Measurements from ENCODE around the gene DENND6B.

Gene DENND6B

DNA sequence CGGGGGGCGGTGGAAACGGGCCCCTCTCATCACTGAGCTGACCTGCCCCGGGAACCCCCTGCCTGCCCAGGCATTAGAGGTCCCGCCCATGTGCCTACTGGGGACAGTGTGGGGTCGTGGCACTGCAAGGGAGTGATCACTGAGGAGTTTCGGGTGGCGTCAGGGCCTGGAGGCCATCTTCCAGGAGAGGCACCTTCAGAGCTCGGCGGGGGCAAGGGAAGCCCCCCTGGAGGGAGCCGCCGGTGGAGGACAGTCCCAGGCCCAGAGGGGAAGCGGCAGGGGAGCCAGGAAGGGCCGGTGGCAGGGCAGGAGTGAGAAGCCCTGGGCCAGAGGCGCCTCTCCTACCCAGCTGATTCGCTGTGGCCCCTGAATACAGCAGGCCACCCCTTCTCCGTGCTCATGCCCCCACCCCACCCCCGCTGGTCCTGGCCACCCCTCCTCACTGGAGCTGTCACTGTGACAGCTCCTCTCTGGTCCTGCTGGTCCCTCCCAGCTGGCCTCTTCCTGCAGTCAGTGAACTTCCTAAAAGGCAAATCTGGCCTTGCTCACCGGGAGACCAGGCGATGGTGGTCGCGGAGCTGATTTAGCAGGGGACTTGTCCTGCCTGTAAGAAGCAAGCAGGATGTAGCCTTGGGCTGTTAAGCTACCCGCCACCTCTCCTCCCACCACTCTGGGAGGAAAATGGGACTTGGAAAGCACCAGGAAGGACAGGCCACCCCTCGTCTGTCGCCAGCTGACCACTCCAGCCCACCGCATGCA is 54.6 kb downstream of the DENND6B start:
- no peaks in the 10 kb centered on the region for H3K9me3 Mint-ChIP-seq
- no peak overlapping the region for H3K27ac Mint-ChIP-seq
- H3K4me3 Mint-ChIP-seq: no peak overlapping the region
- peaks cover 4% of the 10 kb centered on the region for H3K27me3 Mint-ChIP-seq
- no peaks in the 10 kb centered on the region for H3K36me3 Mint-ChIP-seq (ENCODE audit: low read depth)
- peaks cover 17% of the 10 kb centered on the region for H3K4me1 Mint-ChIP-seq (ENCODE audit: low read depth)

DNA sequence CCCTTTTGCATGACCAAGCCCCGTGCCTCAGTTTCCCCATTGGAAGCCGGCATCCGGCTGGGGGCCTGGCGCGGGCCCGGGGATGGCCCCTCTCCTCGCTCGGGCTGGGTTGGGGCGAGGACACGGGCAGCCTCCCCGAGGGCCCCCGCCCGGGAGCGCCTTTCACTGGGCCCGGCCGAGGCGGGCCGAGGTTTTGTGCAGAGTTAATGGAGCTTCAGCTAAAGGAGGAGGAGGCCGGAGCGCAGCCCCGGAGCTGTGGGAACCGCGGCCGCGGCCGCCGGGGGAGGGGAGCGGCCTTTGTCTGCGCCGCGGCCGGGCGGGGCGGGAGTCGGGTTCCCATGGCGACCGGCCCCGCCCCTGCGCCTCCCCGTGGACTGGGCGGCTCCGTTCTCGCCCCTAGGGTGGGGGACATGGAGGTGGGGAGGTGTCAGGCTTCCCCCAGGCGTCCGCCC is 55.3 kb downstream of the DENND6B start:
- peaks cover 4% of the 10 kb centered on the region for H3K27me3 Mint-ChIP-seq
- H3K9me3 Mint-ChIP-seq: no peaks in the 10 kb centered on the region
- peaks cover 17% of the 10 kb centered on the region for H3K4me1 Mint-ChIP-seq (ENCODE audit: low read depth)
- H3K36me3 Mint-ChIP-seq (ENCODE audit: low read depth): no peaks in the 10 kb centered on the region
- no peak overlapping the region for H3K27ac Mint-ChIP-seq
- no peak overlapping the region for H3K4me3 Mint-ChIP-seq

DNA sequence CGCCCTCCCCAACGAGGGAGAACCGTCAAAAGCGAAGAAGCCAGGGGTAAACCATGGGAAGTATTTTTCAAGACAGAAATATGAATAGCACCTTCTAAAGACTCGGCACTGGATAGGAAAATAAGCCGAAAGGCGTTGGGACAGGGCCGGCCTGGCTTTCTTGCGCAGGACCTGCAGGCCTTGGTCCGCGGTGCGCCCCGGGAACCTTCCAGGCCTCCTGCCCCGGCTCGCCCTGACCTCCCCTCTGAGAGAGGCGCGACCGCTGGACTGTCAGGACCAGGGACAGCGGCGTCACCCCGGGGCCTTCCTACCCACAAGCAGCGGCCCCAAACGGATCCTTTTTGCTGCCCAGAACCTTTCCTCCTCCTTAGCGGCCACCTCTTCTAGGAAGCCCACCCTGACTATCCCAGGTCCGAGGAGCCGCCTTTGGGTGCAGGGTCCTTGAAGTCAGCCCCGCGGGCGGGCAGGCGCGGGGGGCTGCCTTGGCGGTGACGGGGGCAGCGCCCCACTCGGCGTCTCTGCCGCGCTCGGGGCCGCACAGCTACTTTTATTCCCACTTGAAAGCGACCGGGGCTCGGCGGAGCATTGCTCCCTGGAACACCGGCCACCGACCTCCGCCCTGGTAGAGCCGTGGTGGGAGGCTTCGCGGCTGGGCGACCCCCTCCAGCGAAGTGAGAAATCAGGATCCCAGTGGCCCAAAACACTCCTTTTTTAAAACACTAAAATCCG is 56.0 kb downstream of the DENND6B start:
- H3K27ac Mint-ChIP-seq: no peak overlapping the region
- H3K9me3 Mint-ChIP-seq: no peaks in the 10 kb centered on the region
- peaks cover 4% of the 10 kb centered on the region for H3K27me3 Mint-ChIP-seq
- peak overlapping the region; percentile 70 for H3K4me3 Mint-ChIP-seq
- H3K4me1 Mint-ChIP-seq (ENCODE audit: low read depth): peaks cover 17% of the 10 kb centered on the region
- H3K36me3 Mint-ChIP-seq (ENCODE audit: low read depth): no peaks in the 10 kb centered on the region

DNA sequence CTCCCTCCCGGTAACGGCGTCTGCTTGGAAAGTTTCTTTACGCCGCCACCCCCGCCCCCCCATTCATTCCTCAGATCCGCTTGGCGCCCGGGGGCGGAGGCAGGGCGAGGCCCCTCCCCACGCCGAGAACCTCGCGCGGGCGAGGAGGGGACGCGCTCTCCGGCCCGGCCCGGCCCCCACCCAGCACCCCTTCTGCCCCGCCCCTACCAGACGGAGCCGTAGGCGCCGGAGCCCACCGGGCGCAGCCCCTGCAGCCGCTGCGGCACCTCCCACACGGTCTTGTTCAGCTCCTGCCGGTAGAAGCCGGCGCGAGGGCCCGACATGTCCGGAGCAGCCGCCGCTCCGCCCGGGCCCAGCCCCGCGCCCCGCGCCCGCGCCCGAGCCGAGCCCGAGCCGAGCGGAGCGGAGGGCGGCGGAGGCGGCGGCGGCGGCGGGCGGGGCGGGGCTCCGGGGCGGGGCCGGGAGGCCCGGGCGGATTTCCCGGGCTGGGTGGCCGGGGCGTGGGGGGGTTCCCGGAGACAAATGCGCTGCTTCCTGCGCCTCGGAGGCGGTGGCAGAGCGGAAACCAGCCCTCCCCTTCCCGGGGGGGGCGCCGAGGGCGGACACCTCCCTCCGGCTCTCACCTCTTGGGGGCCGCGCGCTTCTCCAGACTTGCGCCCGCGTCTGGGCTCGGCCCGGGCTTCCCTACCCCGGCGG is 56.7 kb downstream of the DENND6B start, which contains the start of gene MAPK11:
TSS of gene MAPK11 (minus strand) at position 411 of the 696 bp plus-strand sequence. CDS start at position 323, 88 bp downstream.
- H3K27ac Mint-ChIP-seq: no peak within 1 kb of the TSS

DNA sequence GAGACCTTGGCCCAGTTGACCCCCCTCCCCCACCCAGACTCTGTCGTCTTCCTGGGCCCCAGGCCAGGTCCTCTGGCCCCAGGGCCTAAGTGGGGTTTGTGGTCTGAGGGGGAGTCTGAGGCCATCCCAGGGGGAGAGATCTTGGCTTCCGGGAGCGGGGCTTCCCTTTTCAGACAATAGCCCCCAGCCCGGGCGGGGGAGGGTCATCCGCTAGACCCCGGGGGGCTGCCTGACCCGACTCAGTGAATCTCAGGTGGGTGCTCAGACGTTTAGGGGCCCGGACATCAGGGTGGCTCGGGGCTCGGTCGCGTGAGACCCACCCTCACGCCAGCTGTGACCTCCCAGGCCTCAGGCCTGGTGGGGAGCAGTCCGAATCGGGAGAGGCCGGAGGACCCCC is 57.2 kb downstream of the DENND6B start:
- H3K4me3 Mint-ChIP-seq: peak overlapping the region; percentile 43
- peaks cover 17% of the 10 kb centered on the region for H3K4me1 Mint-ChIP-seq (ENCODE audit: low read depth)
- no peaks in the 10 kb centered on the region for H3K36me3 Mint-ChIP-seq (ENCODE audit: low read depth)
- H3K27ac Mint-ChIP-seq: no peak overlapping the region
- H3K9me3 Mint-ChIP-seq: no peaks in the 10 kb centered on the region
- peaks cover 4% of the 10 kb centered on the region for H3K27me3 Mint-ChIP-seq

More for the DNA sequence above, 56.7 kb downstream of the DENND6B start, which contains the start of gene MAPK11:
- Mint-ChIP-seq H3K4me1 (ENCODE audit: low read depth) (peaks cover 17% of the 10 kb centered on the region), H3K4me3 (peak within 1 kb of the TSS; percentile 70), H3K27me3 (peaks cover 4% of the 10 kb centered on the region), H3K36me3 (ENCODE audit: low read depth) (no peaks in the 10 kb centered on the region), H3K9me3 (no peaks in the 10 kb centered on the region)

DNA sequence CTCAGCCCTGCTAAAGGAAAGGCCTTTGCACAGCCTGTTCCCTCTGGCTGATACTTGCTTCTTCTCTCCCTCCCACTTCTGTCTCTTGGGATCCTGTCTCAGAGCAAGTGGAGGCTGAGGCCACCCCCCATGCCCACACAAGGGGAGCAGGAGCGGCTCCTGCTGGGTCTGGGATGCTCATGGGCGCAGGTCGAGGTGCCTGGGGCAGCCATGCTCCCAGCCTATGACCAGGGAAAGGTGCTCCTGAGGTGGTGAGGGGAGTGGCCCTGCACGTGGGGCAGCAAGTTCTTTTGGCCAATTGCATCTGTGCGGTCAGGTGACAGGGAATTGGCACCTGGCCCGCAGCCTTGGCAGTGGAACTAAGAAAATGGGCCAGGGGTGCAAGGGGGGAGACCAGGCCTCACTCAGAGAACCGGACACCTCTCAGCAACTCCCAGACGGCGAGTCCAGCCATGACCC is 58.1 kb downstream of the DENND6B start:
- H3K27me3 Mint-ChIP-seq: no peaks in the 10 kb centered on the region
- peak overlapping the region; percentile 7 for H3K4me3 Mint-ChIP-seq

DNA sequence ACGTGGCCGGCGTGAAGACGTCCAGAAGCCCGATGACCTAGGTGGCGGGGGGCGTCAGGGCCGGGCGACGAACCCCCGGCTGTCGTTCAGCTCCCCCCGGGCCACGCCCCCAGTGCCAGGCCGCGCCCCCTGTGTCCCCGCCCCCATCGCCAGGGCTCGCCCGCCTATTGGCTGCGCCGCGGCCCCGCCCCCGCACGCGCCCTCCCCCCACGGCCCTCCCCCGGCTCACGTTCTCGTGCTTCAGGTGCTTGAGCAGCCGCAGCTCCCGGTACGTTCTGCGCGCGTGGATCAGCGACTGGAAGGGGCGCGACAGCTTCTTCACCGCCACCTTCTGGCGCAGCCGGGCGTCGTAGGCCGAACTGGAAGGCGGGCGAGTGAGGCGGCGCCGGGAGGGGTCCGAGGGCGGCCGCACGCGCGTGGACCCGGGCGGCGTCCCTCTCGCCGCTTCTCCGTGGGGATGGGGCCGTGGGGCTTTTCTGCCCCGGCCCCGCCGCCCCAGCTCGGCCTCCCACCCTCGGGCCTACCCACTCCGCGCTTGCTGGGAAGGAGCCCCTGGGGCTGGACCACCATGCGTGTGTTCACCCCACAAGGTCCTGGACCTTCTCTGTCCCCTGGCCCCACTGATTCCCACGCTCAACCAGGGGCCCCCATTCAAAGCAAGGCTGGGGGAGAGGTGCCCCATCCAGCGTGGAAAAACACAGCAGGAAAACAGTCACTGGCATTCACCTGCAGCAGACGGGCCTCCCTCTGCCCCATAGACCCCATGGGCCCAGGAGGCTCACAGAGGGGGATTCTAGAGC is 59.0 kb downstream of the DENND6B start:
- Mint-ChIP-seq H3K4me1 (ENCODE audit: low read depth) (peaks cover 11% of the 10 kb centered on the region), H3K27ac (no peak overlapping the region), H3K4me3 (no peak overlapping the region), H3K36me3 (ENCODE audit: low read depth) (no peaks in the 10 kb centered on the region), H3K9me3 (no peaks in the 10 kb centered on the region), H3K27me3 (peaks cover 1% of the 10 kb centered on the region)

More for the DNA sequence above, 58.1 kb downstream of the DENND6B start:
- H3K4me1 Mint-ChIP-seq (ENCODE audit: low read depth): peaks cover 12% of the 10 kb centered on the region
- no peak overlapping the region for H3K27ac Mint-ChIP-seq
- no peaks in the 10 kb centered on the region for H3K9me3 Mint-ChIP-seq
- no peaks in the 10 kb centered on the region for H3K36me3 Mint-ChIP-seq (ENCODE audit: low read depth)

DNA sequence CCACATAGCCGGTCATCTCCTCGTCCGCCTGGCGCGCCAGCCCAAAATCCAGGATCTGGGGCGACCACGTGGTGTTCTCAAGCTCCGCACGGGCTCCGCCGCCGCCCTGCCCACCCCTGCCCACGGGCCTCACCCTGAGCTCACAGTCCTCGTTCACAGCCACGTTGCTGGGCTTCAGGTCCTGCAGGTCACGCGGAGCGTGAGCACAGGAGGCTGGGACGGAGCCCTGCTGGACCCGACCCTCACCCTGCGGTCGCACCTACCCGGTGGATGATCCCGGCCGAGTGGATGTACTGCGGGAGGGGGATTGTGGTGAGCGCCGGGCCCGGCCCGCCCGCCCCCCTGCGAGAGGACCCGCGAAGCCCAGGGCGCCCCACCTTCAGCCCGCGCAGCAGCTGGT is 59.8 kb downstream of the DENND6B start:
- peaks cover 17% of the 10 kb centered on the region for H3K4me1 Mint-ChIP-seq (ENCODE audit: low read depth)
- H3K27me3 Mint-ChIP-seq: peaks cover 9% of the 10 kb centered on the region
- no peaks in the 10 kb centered on the region for H3K36me3 Mint-ChIP-seq (ENCODE audit: low read depth)
- no peak overlapping the region for H3K27ac Mint-ChIP-seq
- H3K4me3 Mint-ChIP-seq: no peak overlapping the region
- H3K9me3 Mint-ChIP-seq: no peaks in the 10 kb centered on the region

DNA sequence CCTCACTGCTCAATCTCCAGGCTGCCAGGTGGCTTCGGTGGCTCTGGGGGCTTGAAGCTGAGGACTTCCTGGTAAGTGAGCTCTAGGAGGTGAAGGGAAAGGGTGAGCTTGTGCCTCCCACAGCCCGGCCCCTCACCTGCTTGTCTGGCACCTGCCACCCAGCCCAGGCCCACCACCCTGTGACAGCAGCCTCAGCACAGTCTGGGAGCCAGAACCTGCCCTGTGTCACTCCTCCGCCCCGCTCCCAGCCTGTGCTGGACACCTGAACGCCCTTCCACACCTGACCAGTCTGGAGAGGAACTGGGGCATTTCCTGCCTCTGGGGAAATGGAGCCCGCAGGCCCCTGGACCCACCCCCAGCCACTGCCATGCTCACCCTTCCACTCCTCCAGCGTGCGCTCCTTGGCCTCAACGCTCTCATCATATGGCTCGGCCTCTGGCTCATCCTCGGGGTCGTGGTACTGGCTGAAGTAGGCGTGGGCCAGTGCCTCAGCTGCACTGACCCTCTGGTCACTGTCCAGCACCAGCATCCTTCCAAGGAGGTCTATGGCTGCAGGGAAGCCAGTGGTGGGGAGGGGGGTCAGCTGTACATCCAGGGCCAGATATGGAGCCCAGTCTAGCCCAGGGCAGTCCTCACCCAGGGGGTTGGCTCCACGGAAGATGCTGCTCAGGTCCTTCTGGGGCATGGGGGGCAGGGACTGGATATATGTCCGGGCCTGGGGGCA is 61.7 kb downstream of the DENND6B start:
- Mint-ChIP-seq H3K4me1 (ENCODE audit: low read depth) (peaks cover 10% of the 10 kb centered on the region), H3K27ac (no peak overlapping the region), H3K27me3 (peaks cover 10% of the 10 kb centered on the region), H3K9me3 (no peaks in the 10 kb centered on the region), H3K4me3 (no peak overlapping the region), H3K36me3 (ENCODE audit: low read depth) (no peaks in the 10 kb centered on the region)

DNA sequence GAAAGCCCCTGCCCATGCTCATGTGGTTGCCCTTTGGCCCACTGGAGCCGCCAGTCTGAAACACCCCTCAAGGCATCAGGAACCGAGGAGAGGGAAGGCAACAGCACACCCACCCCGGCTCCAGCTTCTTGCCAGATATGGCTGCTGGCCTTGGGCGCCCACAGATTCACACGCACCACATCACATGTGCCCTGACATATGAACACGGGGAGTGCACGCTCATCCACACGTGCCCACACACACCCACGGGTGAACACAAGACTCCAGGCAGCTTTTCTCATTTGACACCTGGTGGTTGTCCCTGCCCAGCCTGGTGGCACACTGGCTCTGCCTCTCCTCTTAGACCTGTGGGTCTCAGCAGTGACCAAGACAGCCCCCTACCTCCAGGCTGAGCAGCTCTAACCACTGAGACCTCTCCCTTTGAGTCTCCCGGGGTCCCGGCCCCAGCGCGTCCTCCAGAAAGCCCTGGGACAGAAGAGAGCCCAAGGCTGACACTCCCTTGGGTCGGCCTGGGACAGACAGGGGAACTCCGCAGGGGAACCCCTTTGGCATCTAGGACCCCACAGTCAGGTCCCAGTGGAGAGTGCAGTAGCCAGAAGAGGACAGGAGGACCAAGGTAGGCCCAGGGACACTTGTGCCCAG is 62.6 kb downstream of the DENND6B start:
- Mint-ChIP-seq H3K36me3 (ENCODE audit: low read depth) (no peaks in the 10 kb centered on the region), H3K27ac (no peak overlapping the region), H3K4me3 (no peak overlapping the region), H3K27me3 (peaks cover 10% of the 10 kb centered on the region), H3K4me1 (ENCODE audit: low read depth) (peaks cover 10% of the 10 kb centered on the region), H3K9me3 (no peaks in the 10 kb centered on the region)

DNA sequence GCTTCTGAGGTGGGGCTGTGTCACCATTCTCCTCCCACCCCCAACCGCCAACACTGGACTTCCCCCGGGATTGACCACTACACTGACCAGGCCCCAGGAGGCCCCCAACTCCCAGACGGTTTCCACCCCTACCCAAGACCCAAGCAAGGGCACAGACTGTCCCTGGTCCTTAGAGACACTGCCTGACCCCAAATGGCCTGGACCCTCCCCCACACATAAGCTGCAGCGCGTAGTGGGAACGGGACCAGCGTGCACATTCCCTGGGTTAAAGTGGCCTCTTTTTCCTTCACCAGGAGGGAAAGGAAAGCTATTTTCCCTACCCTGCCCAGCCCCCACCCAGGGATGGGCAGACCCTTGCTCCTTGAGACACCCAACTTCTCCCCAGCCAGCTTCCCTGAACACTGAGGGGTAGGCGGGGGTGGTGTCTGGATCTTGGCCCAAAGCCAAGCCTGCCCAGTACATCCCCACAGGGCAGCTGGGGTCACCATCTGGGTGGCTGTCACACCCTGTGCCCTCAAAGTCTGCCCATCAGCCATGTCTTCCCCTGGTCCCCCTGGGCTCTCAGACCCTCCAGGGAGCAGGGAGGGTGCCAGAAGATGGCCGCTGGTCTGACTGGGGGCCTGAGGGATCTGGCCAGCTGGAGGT is 63.7 kb downstream of the DENND6B start:
- Mint-ChIP-seq H3K4me3 (no peak overlapping the region), H3K4me1 (ENCODE audit: low read depth) (peaks cover 7% of the 10 kb centered on the region), H3K27ac (no peak overlapping the region), H3K9me3 (no peaks in the 10 kb centered on the region), H3K27me3 (peaks cover 10% of the 10 kb centered on the region), H3K36me3 (ENCODE audit: low read depth) (no peaks in the 10 kb centered on the region)

DNA sequence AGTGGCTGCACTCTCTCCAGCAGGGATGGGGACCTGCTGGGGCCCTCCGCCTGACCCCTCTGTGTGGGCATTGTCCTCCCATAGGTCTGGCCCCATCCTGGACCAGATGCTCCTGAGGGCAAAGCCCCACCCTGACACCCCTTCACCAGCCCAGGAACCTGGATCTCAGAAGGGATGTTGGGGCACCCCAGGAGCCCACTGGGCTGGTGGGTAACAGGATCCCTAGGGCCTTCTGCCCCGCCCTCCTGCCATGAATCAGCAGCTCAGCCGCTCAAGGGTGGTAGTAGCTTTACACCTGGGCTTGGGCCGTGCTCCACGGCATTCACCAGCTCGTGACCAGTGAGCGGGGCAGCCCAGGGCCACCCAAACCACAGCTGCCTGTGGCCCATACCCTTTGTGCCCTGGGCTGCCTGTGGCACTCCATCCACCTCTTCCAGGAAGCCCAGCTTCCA is 64.3 kb downstream of the DENND6B start:
- Mint-ChIP-seq H3K4me3 (peak overlapping the region; percentile 63), H3K4me1 (ENCODE audit: low read depth) (peaks cover 7% of the 10 kb centered on the region), H3K27ac (no peak overlapping the region), H3K27me3 (peaks cover 10% of the 10 kb centered on the region), H3K36me3 (ENCODE audit: low read depth) (no peaks in the 10 kb centered on the region), H3K9me3 (no peaks in the 10 kb centered on the region)

Data from stimulated activated naive CD8-positive, alpha-beta T cell treated with anti-CD3 and anti-CD28 coated beads, Interleukin-15, Interleukin-2, amounts not matched to agents 100 ng/mL and 50 ng/mL, for 24 hours (primary cell).